Calu3 (cell line): ENCODE data around the gene TBC1D17. TPM values are rescaled to one million over a fixed set of nuclear protein-coding genes. Genes with fewer than 3 reads are reported as not detected.

Experiments
- BruUV-seq: library from RNA; stranded (reverse); fragments of 400-500 nt; replicated peaks from 2 replicates; lab custom pipeline; 2021; lab: Mats Ljungman, UMichigan
- CTCF ChIA-PET: fragments of 300-600 bp; sonication (Branson Sonifier 250); formaldehyde crosslinking; loops from one replicate; lab custom pipeline; 2022; ENCODE audit warnings: antibody characterized with exemption; lab: Charles Lee
- DNase-seq: peaks from one replicate; pipeline ENCODE4 v3.0.0; 2022
- H3K27ac Mint-ChIP-seq: one replicate; pipeline ENCODE4 v1.8.0; 2022; ENCODE audit warnings: mixed read lengths; ENCODE audit not compliant: unreplicated experiment
- H3K27me3 Mint-ChIP-seq: one replicate; pipeline ENCODE4 v1.8.0; 2022; ENCODE audit warnings: mixed read lengths; ENCODE audit not compliant: unreplicated experiment
- H3K36me3 Mint-ChIP-seq: one replicate; pipeline ENCODE4 v1.8.0; 2022; ENCODE audit warnings: mild to moderate bottlenecking, moderate library complexity, mixed read lengths; ENCODE audit not compliant: insufficient read depth, unreplicated experiment
- H3K4me1 Mint-ChIP-seq: one replicate; pipeline ENCODE4 v1.8.0; 2022; ENCODE audit warnings: mild to moderate bottlenecking, low read depth, mixed read lengths; ENCODE audit not compliant: unreplicated experiment
- H3K4me3 Mint-ChIP-seq: one replicate; pipeline ENCODE4 v1.8.0; 2022; ENCODE audit warnings: mild to moderate bottlenecking, low read depth, moderate library complexity, mixed read lengths; ENCODE audit not compliant: unreplicated experiment
- H3K9me3 Mint-ChIP-seq: one replicate; pipeline ENCODE4 v1.8.0; 2022; ENCODE audit warnings: low read depth, mixed read lengths; ENCODE audit not compliant: unreplicated experiment
- intact Hi-C: fragments of 100-400 bp; cut with micrococcal nuclease; formaldehyde crosslinking; loops from one replicate; pipeline ENCODE4 v1.10.0; 2022; ENCODE audit not compliant: unreplicated experiment
- total RNA-seq: library from RNA; stranded (reverse); gene quantifications from 2 replicates; pipeline ENCODE4 v1.2.3, GENCODE V29; 2022
- TF ChIP-seq, protein P1 (sequence below): fragments of 200-600 bp; IDR thresholded peaks from one replicate; pipeline ENCODE4 v1.8.0; 2022; ENCODE audit warnings: antibody characterized with exemption; ENCODE audit not compliant: unreplicated experiment

The TBC1D17 gene
- total RNA-seq, 1 experiment from 2014 or later = 56.9 TPM

DNA sequence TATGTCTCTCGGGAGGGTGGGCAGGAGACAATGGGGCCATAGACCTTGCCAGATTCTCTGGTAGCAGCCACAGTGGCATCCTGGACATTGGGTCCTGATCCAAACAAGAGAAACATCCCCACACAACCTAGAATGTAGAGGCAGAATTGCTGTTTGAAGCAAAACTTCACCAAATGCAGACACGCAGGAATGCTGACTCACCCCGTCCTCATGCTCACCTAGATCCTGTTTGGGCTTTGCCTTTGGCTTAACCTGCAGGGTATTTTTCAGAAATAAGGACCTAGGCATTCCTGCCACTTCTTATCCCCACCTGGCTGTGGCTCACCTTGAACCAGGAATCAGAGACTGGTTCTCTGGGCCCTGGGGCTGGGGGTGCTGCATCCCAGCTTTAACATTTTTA is 7.3 kb downstream of the TBC1D17 start:
- intact Hi-C loops = no loop called here
- no peaks in the 10 kb centered on the region for H3K27me3 Mint-ChIP-seq
- BruUV-seq = no TSS peak

DNA sequence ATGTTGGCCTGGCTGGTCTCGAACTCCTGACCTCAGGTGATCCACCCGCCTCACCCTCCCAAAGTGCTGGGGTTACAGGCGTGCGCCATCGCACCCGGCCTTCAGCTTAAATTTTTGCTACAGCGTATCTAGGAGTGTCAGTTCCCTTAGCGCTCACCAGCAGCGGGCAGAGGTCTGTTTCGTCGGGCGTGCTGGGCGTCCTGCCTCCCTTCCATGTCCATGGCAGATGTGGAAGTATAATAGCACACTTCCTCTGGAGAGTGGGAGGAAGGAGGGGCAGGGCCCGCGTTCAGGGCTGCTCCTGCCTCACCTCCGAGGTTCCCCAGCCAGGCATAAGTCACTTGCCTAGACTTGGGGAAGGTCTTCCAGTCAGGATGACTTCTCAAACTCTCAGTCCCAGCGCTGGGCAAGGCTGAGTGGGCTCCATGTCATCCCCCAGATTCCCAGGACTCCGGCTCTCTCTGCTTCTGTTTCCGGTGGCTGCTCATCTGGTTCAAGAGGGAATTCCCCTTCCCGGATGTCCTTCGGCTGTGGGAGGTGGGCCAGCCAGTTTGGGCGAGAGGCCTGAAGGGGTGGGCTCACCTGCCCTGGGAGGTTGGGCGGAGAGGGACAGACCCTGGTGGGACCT is 9.6 kb downstream of the TBC1D17 start:
- intact Hi-C loops = no loop called here
- H3K9me3 Mint-ChIP-seq = no peaks in the 10 kb centered on the region
- peaks cover 4% of the 10 kb centered on the region for H3K27me3 Mint-ChIP-seq
- no peak overlapping the region for H3K4me3 Mint-ChIP-seq
- no TSS peak for BruUV-seq
- DNase-seq = no peak
- peaks cover 23% of the 10 kb centered on the region for H3K36me3 Mint-ChIP-seq
- no peaks in the 10 kb centered on the region for H3K4me1 Mint-ChIP-seq
- CTCF ChIA-PET = interaction anchor here (0.6 kb wide), 1 partner anchor 120 kb away, joined by 3 read pairs; the partner anchor contains the start of gene AP2A1
- no peak overlapping the region for H3K27ac Mint-ChIP-seq
- TF ChIP-seq, protein P1, sequence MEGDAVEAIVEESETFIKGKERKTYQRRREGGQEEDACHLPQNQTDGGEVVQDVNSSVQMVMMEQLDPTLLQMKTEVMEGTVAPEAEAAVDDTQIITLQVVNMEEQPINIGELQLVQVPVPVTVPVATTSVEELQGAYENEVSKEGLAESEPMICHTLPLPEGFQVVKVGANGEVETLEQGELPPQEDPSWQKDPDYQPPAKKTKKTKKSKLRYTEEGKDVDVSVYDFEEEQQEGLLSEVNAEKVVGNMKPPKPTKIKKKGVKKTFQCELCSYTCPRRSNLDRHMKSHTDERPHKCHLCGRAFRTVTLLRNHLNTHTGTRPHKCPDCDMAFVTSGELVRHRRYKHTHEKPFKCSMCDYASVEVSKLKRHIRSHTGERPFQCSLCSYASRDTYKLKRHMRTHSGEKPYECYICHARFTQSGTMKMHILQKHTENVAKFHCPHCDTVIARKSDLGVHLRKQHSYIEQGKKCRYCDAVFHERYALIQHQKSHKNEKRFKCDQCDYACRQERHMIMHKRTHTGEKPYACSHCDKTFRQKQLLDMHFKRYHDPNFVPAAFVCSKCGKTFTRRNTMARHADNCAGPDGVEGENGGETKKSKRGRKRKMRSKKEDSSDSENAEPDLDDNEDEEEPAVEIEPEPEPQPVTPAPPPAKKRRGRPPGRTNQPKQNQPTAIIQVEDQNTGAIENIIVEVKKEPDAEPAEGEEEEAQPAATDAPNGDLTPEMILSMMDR = no peak

More for the DNA sequence above, 7.3 kb downstream of the TBC1D17 start:
- CTCF ChIA-PET = no interaction called here
- no peak overlapping the region for H3K4me3 Mint-ChIP-seq
- H3K9me3 Mint-ChIP-seq = no peaks in the 10 kb centered on the region
- no peak for DNase-seq
- no peak overlapping the region for H3K27ac Mint-ChIP-seq
- no peaks in the 10 kb centered on the region for H3K4me1 Mint-ChIP-seq
- TF ChIP-seq, protein P1 = no peak
- peaks cover 23% of the 10 kb centered on the region for H3K36me3 Mint-ChIP-seq

DNA sequence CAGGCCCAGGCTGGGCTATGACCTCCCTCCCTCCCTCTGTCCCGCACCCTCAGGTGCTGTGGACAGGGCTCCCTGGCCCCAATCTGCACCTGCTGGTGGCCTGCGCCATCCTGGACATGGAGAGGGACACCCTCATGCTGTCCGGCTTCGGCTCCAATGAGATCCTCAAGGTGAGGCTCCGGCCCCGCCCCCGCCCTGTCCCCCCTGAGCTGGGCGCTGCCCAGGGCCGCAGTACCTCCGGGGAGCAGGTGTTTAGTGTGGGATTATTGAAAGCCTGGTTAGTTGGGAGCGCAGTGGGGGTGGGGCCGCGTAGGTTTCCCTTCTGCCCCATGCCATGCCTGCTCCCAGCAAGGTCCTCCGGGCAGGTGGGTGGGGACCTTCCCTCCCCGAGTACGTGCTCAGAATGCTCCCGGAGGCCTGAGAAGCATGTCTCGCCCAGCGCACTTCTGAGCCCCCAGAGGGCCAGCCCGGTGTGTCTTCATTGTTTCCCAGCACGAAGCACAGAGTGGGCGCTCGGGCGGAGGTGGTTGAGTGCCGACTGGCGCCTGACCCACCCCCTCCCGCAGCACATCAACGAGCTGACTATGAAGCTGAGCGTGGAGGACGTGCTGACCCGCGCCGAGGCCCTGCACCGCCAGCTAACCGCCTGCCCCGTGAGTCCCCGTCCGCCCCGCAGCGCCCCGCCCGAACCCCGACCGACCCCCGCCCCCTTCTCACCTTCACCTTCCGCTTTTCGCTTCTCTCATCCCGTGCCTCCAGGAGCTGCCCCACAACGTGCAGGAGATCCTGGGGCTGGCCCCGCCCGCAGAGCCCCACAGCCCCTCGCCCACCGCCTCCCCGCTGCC is 10.4 kb downstream of the TBC1D17 start:
- no peaks in the 10 kb centered on the region for H3K9me3 Mint-ChIP-seq
- TF ChIP-seq, protein P1 = no peak
- CTCF ChIA-PET = interaction anchor here (0.6 kb wide), 2 partner anchors 35 to 108 kb away, joined by 5 read pairs; no protein-coding TSS in a partner anchor
- no peak overlapping the region for H3K4me3 Mint-ChIP-seq
- H3K36me3 Mint-ChIP-seq = peaks cover 23% of the 10 kb centered on the region
- DNase-seq = no peak
- peak overlapping the region; percentile 65 for H3K27ac Mint-ChIP-seq
- no peaks in the 10 kb centered on the region for H3K4me1 Mint-ChIP-seq
- intact Hi-C loops = no loop called here
- H3K27me3 Mint-ChIP-seq = peaks cover 11% of the 10 kb centered on the region
- BruUV-seq = no TSS peak

DNA sequence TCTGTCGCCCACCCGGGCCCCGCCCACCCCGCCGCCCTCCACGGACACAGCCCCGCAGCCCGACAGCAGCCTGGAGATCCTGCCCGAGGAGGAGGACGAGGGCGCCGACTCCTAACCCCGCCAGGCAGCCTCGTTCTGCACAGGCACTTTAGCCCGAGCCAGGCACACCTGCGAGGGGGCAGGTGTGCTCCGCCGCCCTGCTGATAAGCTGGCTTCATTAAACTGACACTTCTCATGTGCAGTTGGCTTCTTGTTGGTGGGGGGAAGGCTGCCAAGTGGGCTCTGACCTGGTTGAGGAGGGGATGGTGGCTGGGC is 11.0 kb downstream of the TBC1D17 start:
- no peak for DNase-seq
- TF ChIP-seq, protein P1 = no peak

More for the DNA sequence above, 11.0 kb downstream of the TBC1D17 start:
- no peaks in the 10 kb centered on the region for H3K9me3 Mint-ChIP-seq
- CTCF ChIA-PET = interaction anchor here (0.6 kb wide), 1 partner anchor 109 kb away, joined by 5 read pairs; no protein-coding TSS in a partner anchor
- H3K27me3 Mint-ChIP-seq = peaks cover 17% of the 10 kb centered on the region
- H3K27ac Mint-ChIP-seq = peak overlapping the region; percentile 65
- H3K36me3 Mint-ChIP-seq = peaks cover 23% of the 10 kb centered on the region
- no peak overlapping the region for H3K4me3 Mint-ChIP-seq
- H3K4me1 Mint-ChIP-seq = no peaks in the 10 kb centered on the region
- intact Hi-C loops = no loop called here
- BruUV-seq = no TSS peak
